LHCN-M2 (cell line): ENCODE data around the gene BASP1. TPM values are rescaled to one million over a fixed set of nuclear protein-coding genes. Genes with fewer than 3 reads are reported as not detected.
"Not testable (repeated sequence)": the region's sequence is repeated elsewhere in the genome, so short reads cannot be mapped to it uniquely, and the experiment has no call there.

Source experiments
- DNase-seq: peaks from one replicate; pipeline ENCODE4 v3.0.0-alpha.2; 2012; ENCODE audit warnings: low read depth
- total RNA-seq: library from RNA; depleted of rRNA; stranded (reverse); fragments of >200 nt; gene quantifications from 2 replicates; pipeline ENCODE4 v1.2.3, GENCODE V29; 2014

Gene BASP1
- total RNA-seq, 1 experiment from 2014 or later, result 164 TPM

DNA sequence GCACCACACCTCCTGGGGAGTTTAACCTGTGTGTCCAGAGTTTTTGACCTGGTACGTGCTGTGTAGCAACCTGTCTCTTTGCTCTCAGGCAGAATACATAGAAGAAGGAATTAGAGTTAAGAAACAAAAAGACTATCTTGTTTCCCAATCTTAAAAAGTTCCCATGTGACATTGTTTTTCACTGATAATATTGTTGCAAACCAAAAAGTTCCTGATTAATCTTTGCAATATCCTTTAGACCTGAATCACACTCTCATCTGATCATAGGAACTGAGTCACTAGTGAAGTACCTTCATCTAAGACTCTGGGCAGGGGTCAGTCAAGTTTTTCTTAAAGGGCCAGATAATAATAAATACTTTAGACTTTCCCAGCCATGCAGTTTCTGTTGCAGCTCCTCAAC, 35.1 kb downstream of the BASP1 start:
- no peak for DNase-seq

DNA sequence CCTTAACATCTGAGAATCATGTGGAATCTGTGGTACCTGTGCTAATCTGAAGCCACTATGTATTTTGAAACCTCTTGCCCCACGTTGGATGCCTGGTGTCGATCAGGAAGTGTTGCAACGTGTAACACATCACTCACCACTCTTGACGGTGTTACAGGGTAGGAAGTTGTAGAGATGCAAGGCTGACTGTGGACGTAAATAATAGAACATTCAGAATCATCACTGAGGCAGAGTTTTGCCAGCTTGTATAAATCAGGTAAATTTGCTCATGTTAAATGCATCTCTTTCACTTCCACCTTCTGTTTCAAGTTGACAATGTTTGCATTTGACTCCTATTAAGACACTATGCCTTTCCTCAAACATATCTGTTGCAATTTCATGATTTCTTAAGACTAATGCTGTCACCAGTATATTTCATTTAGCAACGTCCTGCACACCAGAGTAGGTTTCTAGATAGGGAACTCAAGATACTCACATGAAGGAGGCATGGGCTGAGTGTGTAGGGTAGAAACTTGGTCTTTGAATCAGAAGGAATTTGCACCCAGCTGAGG, 38.1 kb downstream of the BASP1 start:
- DNase-seq, result no peak

DNA sequence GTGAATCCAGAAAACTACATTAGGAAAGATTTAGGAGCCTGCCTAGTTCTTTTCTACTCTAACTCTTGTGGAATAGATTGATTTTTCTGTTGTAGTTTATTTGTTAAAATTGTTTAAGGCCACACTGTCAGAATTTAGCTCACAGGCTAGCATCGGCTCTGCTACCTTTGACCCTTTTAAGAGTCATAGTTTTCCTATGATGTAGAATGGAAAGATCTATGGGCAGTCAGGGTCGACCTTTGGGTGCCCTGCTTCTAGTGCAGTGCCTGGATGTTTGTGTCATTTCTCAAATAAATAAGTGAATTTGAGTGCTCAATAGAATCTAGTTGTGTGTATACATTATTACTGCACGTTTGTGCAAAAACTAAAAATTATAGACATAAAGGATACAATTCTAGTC, 38.7 kb downstream of the BASP1 start:
- no peak for DNase-seq

DNA sequence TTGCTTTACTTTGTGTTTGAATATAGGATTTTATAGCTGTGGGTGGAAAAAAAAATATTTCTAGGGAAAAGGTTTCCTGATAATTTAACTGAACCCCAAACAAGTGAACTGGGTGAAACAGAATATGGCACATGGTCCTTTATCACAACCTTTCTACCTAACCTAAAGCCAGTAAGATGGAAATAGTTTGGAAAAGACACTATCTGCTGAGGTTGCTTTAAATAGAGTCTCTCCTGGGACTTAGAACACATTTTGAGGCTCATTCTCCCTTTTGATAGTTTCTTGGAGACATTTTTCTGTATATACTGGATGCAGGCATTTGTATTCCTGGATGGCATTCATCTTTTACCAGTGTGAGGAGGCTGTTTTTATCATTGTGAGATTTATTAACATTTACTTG, 39.4 kb downstream of the BASP1 start:
- no peak for DNase-seq

DNA sequence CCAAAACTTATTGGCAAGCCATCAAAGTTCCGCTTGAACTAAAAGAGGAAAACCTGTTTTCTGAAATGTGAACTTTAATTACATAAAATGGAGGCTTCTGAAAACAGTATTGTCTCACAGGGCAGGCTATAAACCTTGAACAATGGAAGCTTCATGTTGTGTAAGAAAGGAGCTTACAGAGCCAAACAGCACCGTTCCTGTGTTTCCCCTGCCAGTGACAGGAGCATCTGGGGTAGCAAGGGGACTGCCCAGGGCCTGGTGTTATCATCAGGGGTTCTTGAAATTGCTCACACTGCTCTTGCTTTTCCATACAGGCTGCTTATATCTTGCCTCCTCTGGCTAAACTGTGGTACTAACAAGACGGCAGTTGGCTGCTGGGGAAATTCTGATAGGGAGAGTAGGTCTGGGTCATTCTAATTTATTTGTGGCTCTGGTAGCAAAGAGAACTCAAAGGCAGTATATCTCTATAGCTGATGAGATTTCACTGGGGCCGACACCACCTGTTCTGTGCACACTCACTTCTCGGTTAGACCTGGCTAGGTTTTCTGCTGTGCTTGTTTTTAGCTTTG, 40.4 kb downstream of the BASP1 start:
- peak; percentile 36 for DNase-seq

DNA sequence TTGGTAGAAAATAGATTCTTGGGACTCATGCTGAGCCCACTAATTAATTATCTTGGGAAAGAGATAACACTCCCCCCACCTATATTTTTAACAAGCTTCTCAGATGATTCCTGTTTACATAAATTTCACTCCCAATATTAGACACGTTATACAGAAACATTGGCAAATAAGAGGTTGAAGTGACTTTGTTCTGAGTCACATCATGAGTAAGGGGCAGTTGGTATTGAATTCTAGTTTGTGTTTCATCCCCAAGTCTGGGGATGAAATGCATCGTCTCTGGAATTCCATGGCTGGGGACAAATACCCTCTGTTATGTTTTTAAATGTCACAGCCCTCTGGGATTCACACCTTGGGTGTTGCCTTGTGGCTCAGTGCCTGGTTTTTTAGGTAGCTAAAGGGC, 41.0 kb downstream of the BASP1 start:
- peak; percentile 66 for DNase-seq

DNA sequence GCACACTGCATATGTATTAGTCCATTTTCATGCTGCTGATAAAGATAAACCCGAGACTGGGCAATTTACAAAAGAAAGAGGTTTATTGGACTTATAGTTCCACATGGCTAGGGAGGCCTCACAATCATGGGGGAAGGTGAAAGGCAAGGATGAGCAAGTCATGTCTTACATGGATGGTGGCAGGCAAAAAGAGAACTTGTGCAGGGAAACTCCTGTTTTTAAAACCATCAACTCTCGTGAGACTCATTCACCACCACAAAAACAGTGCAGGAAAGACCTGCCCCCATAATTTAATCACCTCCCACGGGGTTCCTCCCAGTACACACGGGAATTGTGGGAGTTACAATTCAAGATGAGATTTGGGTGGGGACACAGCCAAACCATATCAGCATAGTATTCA, 41.6 kb downstream of the BASP1 start:
- not testable (repeated sequence) for DNase-seq

DNA sequence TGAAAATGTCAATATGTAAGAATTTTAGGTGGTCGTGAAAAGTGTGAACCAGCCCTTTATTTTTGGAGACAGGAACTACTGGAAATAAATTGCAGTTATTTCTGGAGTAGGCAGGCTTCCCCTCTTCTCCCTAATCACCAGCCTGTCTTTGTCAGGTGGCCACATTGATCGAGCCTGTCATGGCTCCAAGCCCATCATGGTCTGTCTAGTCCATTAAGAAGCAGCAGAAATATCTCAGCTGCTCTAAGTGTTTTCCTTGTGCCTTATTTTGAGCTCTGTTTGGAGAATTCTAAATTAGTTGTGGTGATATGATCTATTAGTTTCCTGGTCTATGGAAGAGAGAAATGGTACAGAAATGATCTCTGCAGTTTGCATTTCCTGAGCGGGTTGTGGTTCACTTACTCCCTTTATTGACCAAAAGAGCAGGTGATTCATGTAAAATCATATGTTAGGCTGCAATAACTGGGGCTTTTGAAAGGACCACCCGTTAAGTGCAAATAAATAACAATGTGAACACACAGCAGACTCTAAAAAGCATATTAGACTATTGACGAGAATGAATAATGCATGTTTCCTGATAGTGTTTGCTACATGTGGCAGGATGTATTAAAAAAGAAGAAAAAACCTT, 42.3 kb downstream of the BASP1 start:
- no peak for DNase-seq

DNA sequence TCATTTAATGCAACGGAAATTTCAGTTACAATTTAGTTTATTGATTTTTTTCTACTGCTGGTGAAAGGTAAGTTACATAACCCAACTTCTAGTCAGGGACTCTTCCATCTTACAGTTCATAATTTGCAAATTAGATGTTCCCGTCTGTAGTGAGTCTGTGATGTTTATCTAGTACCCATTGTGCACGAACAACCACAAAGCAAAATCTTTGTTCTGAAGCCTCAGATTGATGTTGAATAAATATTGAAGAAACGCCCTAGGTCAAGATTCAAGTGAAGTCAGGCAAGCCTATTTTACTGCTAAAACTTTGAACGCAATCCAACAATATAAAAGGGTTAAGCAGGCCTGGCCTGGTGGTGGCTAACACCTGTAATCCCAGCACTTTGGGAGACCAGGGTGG, 43.1 kb downstream of the BASP1 start:
- no peak for DNase-seq

DNA sequence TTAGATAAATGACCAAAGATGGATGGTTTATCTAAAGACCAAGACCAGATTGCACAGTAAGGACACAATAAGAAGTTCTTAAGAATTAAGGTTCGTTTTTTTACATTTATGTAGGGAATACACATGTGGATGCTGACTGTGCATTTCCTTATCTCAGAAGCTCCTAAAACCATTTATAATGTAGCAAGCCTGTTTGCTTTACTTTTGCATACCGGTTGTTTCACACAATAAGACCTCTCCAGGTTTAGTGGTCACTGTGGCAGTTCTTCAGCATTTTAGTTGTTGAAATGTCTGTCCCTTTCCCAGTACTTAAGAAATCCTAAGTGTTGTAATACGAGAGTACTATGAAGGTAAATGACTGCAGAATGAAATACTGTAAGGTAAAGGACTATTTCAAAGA, 43.6 kb downstream of the BASP1 start:
- DNase-seq, result no peak

DNA sequence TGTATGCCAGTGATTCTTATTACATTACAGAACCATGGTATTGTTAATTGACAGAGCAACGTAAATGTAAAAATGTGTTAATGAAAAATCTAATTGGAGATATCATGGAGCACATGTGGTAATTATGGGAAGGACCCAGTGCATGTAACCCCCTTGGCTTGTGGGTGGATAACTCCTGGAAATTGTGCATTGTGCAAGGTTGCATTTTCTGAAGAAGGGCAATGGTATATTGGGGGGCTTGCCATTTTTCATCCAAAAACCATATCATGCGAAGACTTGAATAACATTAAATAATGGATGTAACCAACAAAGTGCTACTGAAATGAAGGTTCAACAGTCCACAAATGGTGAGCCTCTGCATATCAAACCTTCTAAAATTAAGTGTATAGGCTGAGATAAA, 47.6 kb downstream of the BASP1 start:
- no peak for DNase-seq

DNA sequence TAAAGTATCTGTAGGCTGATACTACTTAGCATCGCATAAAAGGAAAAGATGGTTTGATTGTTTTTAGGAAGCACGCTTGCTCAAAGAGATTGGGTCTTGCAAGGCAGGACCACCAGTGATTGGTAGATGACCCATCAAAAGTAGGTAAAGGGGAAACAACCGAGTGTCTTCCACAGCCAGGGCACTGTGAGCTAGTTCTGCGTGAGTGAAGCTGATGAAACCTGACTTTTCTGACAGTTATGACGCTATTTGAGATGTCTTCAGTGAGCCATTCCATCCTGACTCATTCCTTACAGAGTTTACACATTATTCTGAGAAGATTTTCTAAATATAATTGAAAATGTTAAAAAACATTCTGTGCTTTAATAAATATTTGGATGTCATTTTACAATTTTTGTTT, 49.7 kb downstream of the BASP1 start:
- no peak for DNase-seq

DNA sequence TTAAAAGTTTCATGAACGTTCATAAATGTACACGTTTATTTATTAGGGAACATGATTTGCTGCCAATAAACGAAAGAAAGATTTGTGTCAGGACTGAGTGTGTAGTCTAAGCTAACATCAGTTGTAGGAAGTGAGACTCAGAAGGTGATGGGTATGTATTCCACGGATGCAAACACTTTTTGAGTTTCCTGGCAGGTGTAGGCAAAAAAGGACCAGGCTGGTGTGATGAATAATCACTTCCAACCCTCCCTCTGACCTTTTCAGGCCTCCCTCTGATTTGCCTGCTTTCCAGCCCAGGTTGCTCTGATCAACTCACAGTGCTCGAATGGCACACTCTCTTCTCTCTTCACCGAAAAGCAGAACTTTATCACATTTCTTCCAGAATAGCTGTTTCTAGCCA, 51.8 kb downstream of the BASP1 start:
- no peak for DNase-seq

DNA sequence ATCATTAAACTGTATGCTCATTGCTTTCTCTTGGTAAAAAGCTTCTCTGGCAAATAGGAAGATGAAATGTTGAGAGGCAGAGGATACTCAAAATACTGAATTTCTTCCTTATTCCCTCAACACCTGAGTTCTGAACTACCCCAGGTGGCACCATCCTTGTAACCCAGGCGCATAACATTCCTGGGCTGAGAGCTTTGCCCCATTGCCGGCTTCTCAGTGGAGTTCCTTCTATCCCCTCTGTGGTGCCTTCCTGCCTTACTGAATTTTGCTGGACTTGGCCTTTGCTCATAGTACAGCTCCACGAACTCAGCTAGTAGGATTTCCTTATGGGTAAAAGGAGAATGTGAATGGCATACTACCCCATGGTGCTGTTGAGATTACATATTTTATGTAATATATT, 54.7 kb downstream of the BASP1 start:
- DNase-seq, result no peak

DNA sequence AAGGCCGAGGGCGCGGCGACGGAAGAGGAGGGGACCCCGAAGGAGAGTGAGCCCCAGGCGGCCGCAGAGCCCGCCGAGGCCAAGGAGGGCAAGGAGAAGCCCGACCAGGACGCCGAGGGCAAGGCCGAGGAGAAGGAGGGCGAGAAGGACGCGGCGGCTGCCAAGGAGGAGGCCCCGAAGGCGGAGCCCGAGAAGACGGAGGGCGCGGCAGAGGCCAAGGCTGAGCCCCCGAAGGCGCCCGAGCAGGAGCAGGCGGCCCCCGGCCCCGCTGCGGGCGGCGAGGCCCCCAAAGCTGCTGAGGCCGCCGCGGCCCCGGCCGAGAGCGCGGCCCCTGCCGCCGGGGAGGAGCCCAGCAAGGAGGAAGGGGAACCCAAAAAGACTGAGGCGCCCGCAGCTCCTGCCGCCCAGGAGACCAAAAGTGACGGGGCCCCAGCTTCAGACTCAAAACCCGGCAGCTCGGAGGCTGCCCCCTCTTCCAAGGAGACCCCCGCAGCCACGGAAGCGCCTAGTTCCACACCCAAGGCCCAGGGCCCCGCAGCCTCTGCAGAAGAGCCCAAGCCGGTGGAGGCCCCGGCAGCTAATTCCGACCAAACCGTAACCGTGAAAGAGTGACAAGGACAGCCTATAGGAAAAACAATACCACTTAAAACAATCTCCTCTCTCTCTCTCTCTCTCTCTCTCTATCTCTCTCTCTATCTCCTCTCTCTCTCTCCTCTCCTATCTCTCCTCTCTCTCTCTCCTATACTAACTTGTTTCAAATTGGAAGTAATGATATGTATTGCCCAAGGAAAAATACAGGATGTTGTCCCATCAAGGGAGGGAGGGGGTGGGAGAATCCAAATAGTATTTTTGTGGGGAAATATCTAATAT, 58.1 kb downstream of the BASP1 start:
- no peak for DNase-seq

DNA sequence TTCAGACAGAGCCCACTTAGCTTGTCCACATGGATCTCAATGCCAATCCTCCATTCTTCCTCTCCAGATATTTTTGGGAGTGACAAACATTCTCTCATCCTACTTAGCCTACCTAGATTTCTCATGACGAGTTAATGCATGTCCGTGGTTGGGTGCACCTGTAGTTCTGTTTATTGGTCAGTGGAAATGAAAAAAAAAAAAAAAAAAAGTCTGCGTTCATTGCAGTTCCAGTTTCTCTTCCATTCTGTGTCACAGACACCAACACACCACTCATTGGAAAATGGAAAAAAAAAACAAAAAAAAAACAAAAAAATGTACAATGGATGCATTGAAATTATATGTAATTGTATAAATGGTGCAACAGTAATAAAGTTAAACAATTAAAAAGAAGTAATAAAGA, 59.0 kb downstream of the BASP1 start:
- no peak for DNase-seq

DNA sequence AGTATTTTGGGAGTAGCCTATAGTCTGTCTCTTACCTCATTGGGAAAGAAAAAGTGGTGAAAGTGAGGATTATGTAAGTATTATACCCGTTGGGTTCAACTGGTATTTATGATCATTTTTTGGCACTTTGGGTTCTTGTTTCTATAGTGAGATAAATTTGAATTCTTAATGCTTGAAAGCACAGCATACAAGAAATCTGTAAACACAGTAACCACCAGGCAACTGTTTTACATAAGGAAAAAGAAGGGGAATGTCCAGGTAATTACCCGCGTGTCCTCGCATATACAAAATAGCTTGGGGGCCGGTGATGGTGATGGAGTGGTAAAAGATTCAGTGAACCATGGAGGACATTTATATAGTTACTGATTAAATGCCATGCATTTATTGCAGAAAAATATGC, 60.5 kb downstream of the BASP1 start:
- DNase-seq, result no peak

DNA sequence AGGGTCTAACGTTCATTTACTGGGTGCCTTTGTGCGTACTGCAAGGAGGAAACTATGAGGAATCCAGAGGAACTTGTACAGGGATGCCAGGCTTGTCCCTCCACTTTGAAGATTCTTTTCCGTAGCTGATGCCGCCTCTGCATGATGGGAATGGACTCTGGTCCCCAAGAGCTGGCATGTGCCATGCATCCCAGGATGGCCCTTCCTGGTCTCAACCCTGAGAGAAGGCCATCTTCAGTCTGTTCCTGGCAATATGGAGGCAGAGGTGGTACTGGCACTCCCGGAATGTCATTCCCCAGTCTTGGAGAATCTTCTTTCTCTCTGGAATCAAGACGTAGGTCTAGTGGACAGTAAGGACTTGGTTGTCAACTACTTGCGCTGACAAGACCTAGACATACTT, 61.5 kb downstream of the BASP1 start:
- DNase-seq, result no peak

DNA sequence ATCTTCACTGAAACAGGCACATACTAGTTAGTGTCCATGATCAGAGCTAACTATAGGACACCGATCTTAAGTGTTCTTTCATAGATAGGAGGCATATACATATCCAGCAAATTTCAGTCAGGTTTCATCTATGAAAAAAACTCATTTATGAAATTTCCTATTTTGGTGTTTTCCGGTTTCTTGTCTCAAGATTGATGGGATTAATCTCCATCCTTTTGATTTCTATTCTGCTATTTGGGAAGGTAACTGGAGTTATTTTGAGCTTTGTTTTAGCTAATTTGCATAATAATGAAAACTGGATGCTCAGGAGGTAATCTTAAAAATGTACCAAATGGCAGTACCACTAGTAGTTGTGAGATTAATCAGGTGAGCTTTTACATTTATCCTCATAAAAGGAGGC, 62.1 kb downstream of the BASP1 start:
- DNase-seq, result no peak

DNA sequence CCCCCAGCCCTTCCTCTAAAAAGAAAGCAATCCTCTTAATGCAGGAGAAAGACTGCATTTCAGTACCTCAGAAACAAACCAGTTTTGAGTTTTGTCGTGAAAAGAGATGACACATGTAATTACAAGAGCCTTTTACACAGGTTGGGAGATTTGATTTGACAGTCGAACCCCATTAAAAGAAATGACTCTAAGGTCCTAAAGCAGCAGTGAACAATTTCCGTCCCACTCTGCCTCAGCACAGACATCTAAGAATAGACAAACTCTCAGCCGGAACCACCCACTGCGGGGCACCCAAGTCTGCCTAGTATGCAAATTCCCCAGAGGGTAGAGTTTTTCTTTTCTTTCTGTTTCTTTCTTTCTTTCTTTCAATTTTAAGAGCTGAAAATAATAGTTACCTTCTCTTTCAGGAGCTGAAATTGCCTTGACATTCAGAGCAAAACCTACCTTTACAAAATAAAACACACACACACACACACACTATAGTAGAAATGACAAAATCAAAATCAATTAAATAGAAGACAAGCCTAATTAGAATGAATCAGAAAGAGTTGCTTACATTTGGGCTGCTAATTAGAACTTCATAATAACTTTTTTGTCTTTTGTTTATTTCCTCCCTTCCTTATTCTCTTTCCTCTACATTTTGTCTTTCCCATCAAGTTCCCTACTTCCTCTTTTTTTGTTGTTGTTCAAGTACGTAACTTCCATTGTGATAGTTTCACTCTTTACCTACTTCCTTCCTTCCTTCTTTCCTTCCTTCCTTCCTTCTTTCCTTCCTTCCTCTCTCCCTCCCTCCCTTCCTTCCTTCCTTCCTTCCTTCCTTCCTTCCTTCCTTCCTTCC, 65.1 kb downstream of the BASP1 start:
- DNase-seq, result no peak

DNA sequence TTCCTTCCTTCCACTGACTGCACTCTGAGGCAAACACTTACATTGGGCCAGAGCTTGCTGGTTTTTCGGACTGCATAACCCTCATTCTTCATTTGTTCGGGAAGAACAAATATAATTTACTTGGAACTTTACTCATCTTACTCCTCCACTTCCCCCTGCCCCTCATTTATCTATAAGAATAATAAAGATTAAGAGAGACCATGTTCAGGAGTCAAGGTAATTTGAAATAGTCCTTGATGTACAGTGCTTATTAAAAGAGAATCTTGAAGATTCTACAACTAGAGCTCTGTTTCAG, 65.6 kb downstream of the BASP1 start:
- no peak for DNase-seq
